Measurements from ENCODE around the gene RASSF1.

The RASSF1 gene

DNA sequence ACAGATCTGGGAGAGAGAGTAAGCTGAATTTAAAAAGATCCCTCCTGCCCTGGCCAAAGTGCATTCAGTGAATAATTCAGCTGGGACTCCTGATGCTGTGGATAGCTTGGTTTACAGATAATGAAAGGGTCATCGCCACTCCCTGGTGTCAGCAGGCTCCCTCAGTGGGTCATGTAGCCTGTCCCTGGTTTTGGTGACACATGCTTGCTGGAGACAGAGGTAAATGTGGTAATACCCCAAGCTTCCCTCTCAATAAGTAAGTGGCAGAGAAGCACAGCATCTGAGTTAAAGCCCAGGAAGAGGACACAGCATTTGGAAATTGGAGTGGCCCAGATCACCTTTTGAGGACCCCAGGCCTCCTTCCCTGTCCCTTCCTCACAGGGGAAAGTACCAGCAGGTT, 16.8 kb upstream of the RASSF1 start:
- H3K9ac ChIP-seq: peak overlapping the region; percentile 91 to 99 (median 93)
- H3K4me2 ChIP-seq: peak overlapping the region; percentile 92 to 100 (median 99)

GRCh38 chr3:50356553-50356952, 15.9 kb upstream of the RASSF1 start:
- Histone ChIP-seq H3K4me3 (peak overlapping the region; percentile 72 to 96 (median 82)), H3K4me1 (peaks cover 40 to 74% (median 67%) of the 10 kb centered on the region in 10 experiments), H3K4me2 (peak overlapping the region; percentile 92 to 100 (median 99)), H3K9me3 (replicated peaks in 1 of 11) (no peaks in the 10 kb centered on the region), H4K20me1 (peaks cover 60 to 76% (median 74%) of the 10 kb centered on the region in 11 experiments), H3K27ac (peak overlapping the region in 5 of 11 experiments; percentile 8 to 96 (median 91); a peak in 5 of 22 replicates), H3K27me3 (no peaks in the 10 kb centered on the region), H3K36me3 (peaks cover 42 to 69% (median 58%) of the 10 kb centered on the region in 11 experiments), H3K9ac (peak overlapping the region; percentile 91 to 99 (median 93); a peak in 20 of 22 replicates)
- TF ChIP-seq Cebpa-rat (IDR thresholded peaks at IDR 0.05): no peak

More for the DNA sequence above, 16.8 kb upstream of the RASSF1 start:
- peaks cover 42 to 73% (median 61%) of the 10 kb centered on the region in 10 experiments for H3K4me1 ChIP-seq
- peaks cover 42 to 60% (median 51%) of the 10 kb centered on the region in 11 experiments for H3K36me3 ChIP-seq
- H3K4me3 ChIP-seq: peak overlapping the region; percentile 72 to 96 (median 82)
- no peak for TF ChIP-seq Cebpa-rat (IDR thresholded peaks at IDR 0.05)
- H3K27me3 ChIP-seq: no peaks in the 10 kb centered on the region
- peaks cover 59 to 67% (median 65%) of the 10 kb centered on the region in 11 experiments for H4K20me1 ChIP-seq
- H3K27ac ChIP-seq: peak overlapping the region in 9 of 11 experiments; percentile 6 to 96 (median 47); a peak in 14 of 22 replicates
- H3K9me3 ChIP-seq (replicated peaks in 1 of 11): no peaks in the 10 kb centered on the region

- Histone ChIP-seq H3K4me2 (peak overlapping the region; percentile 92 to 100 (median 99)), H3K4me3 (peak overlapping the region; percentile 72 to 96 (median 82); a peak in 19 of 20 replicates), H4K20me1 (peaks cover 64 to 82% (median 80%) of the 10 kb centered on the region in 11 experiments), H3K36me3 (peaks cover 42 to 72% (median 60%) of the 10 kb centered on the region in 11 experiments), H3K27ac (peak overlapping the region in 5 of 11 experiments; percentile 8 to 96 (median 18); a peak in 5 of 22 replicates), H3K9me3 (replicated peaks in 1 of 11) (no peaks in the 10 kb centered on the region), H3K9ac (peak overlapping the region; percentile 91 to 99 (median 93); a peak in 19 of 22 replicates), H3K4me1 (peaks cover 46 to 78% (median 72%) of the 10 kb centered on the region in 10 experiments), H3K27me3 (no peaks in the 10 kb centered on the region)
- no peak for TF ChIP-seq Cebpa-rat (IDR thresholded peaks at IDR 0.05)
Measured at GRCh38 chr3:50355829-50356552, 15.4 kb upstream of the RASSF1 start.

DNA sequence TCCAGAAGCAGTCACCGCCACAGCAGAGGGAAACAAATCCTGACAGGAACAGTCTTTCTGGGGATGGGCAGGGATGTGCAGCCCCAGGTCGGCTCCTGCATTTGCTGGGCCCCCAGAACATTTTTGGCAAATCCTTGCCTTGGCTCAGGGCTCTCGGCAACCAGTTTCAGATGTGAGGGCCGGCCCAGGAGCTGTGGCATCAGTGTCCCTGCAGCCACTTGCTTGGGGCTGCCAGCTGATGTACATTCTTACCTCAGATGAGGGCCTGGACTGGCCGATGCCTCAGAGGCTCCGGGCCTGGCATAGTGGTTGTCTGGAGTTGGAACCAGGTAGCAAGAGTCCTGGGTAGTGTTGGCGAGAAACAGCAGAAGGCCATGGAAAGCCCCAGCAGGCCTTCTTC, 14.2 kb upstream of the RASSF1 start:
- Histone ChIP-seq H3K9me3 (replicated peaks in 1 of 11) (no peaks in the 10 kb centered on the region), H3K4me3 (no peak overlapping the region), H4K20me1 (peaks cover 64 to 82% (median 80%) of the 10 kb centered on the region in 11 experiments), H3K4me1 (peaks cover 53 to 85% (median 77%) of the 10 kb centered on the region in 10 experiments), H3K4me2 (peak overlapping the region in 6 of 11 experiments; percentile 97 to 100 (median 100); a peak in 9 of 22 replicates), H3K27me3 (no peaks in the 10 kb centered on the region), H3K27ac (peak overlapping the region in 2 of 11 experiments; percentile 22 to 31; a peak in 4 of 22 replicates), H3K9ac (peak overlapping the region in 6 of 11 experiments; percentile 14 to 99 (median 94); a peak in 2 of 22 replicates), H3K36me3 (peaks cover 42 to 72% (median 60%) of the 10 kb centered on the region in 11 experiments)
- TF ChIP-seq Cebpa-rat (IDR thresholded peaks at IDR 0.05): no peak

DNA sequence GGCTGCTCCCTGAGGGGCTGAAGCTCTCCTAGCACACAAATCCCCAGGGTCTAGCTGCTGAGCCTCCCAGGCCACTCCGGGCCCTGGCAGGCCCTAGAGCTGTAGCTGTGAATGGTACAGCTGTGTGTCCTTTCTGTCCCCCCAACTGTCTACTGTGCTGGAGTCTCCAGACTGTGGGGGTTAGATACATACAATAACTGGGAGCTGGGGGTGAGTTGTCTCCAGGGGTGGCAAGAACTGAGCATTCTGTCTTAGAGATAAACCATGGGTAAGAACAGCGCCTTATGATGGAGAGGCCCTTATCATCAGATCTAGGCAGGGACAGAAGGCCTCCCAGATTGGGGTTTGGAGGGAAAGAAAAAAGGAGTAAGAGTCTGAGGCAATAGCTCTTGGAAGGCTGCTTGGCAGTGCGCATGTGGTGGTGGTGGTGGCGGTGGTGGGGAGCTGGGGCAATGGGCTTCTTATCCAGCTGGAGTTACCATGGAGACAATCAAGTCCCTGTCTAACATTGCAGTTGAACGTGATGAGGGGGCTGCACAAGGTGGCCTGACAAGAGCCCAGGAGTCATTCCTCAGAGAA, 13.6 kb upstream of the RASSF1 start:
- peak overlapping the region in 2 of 11 experiments; percentile 66 to 87; a peak in 2 of 22 replicates for H3K27ac ChIP-seq
- H3K9me3 ChIP-seq (replicated peaks in 1 of 11): no peaks in the 10 kb centered on the region
- H4K20me1 ChIP-seq: peaks cover 64 to 87% (median 80%) of the 10 kb centered on the region in 11 experiments
- H3K4me3 ChIP-seq: no peak overlapping the region
- peak overlapping the region in 8 of 11 experiments; percentile 3 to 91 (median 50); a peak in 9 of 22 replicates for H3K9ac ChIP-seq
- H3K4me1 ChIP-seq: peaks cover 59 to 91% (median 80%) of the 10 kb centered on the region in 10 experiments
- no peaks in the 10 kb centered on the region for H3K27me3 ChIP-seq
- peaks cover 42 to 73% (median 60%) of the 10 kb centered on the region in 11 experiments for H3K36me3 ChIP-seq
- H3K4me2 ChIP-seq: peak overlapping the region in 3 of 11 experiments; percentile 54 to 99 (median 99); a peak in 7 of 22 replicates
- no peak for TF ChIP-seq Cebpa-rat (IDR thresholded peaks at IDR 0.05)

DNA sequence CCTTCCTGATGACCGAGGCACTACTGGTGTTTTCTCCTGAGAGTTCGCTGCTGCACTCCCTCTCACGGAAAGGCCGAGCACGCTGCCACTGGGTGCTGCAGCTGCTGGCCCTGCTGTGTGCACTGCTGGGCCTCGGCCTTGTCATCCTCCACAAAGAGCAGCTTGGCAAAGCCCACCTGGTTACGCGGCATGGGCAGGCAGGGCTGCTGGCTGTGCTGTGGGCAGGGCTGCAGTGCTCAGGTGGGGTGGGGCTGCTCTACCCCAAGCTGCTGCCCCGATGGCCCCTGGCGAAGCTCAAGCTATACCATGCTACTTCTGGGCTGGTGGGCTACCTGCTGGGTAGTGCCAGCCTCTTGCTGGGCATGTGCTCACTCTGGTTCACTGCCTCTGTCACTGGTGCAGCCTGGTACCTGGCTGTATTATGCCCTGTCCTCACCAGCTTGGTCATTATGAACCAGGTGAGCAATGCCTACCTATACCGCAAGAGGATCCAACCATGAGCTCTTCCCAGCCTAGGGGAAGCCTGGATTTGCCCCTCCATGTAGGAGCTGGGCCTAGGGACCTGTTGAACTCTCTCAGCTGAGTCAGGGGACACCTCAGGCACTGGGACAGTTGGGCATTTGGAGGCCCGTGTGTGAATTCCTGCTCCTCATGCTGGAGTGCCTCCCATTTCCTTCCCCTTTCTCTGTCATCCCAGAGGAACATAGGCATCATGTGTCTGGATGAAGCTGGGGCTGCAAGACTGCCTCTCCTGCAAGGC, 12.8 kb upstream of the RASSF1 start:
- peaks cover 62 to 87% (median 74%) of the 10 kb centered on the region in 11 experiments for H4K20me1 ChIP-seq
- peak overlapping the region in 10 of 11 experiments; percentile 18 to 55 (median 46); a peak in 14 of 22 replicates for H3K9ac ChIP-seq
- no peak overlapping the region; a peak in 1 of 20 replicates for H3K4me3 ChIP-seq
- peaks cover 42 to 81% (median 68%) of the 10 kb centered on the region in 11 experiments for H3K36me3 ChIP-seq
- H3K4me2 ChIP-seq: peak overlapping the region in 5 of 11 experiments; percentile 15 to 99 (median 97); a peak in 9 of 22 replicates
- no peaks in the 10 kb centered on the region for H3K27me3 ChIP-seq
- no peaks in the 10 kb centered on the region for H3K9me3 ChIP-seq (replicated peaks in 1 of 11)
- H3K4me1 ChIP-seq: peaks cover 59 to 95% (median 82%) of the 10 kb centered on the region in 10 experiments
- no peak for TF ChIP-seq Cebpa-rat (IDR thresholded peaks at IDR 0.05)
- peak overlapping the region in 9 of 11 experiments; percentile 11 to 87 (median 39); a peak in 15 of 22 replicates for H3K27ac ChIP-seq

- H3K4me3 ChIP-seq: no peak overlapping the region; a peak in 1 of 20 replicates
- no peaks in the 10 kb centered on the region for H3K27me3 ChIP-seq
- peak overlapping the region in 9 of 11 experiments; percentile 18 to 53 (median 45); a peak in 9 of 22 replicates for H3K9ac ChIP-seq
- H3K36me3 ChIP-seq: peaks cover 42 to 81% (median 72%) of the 10 kb centered on the region in 11 experiments
- H3K4me1 ChIP-seq: peaks cover 53 to 95% (median 78%) of the 10 kb centered on the region in 10 experiments
- H3K4me2 ChIP-seq: peak overlapping the region in 5 of 11 experiments; percentile 97 to 99 (median 99); a peak in 9 of 22 replicates
- peak overlapping the region in 8 of 11 experiments; percentile 30 to 87 (median 45); a peak in 12 of 22 replicates for H3K27ac ChIP-seq
- no peak for TF ChIP-seq Cebpa-rat (IDR thresholded peaks at IDR 0.05)
- no peaks in the 10 kb centered on the region for H3K9me3 ChIP-seq (replicated peaks in 1 of 11)
- H4K20me1 ChIP-seq: peaks cover 55 to 81% (median 67%) of the 10 kb centered on the region in 11 experiments
Measured at GRCh38 chr3:50352781-50353180, 12.1 kb upstream of the RASSF1 start.

- peak overlapping the region; percentile 82 to 91 (median 86); a peak in 21 of 22 replicates for H3K9ac ChIP-seq
- peak overlapping the region; percentile 60 to 82 (median 72) for H3K4me3 ChIP-seq
- peaks cover 0 to 2% (median 0%) of the 10 kb centered on the region in 11 experiments; a peak in 4 of 22 replicates for H3K27me3 ChIP-seq
- TF ChIP-seq Cebpa-rat (IDR thresholded peaks at IDR 0.05): no peak
- peak overlapping the region; percentile 95 to 99 (median 98) for H3K4me2 ChIP-seq
- no peaks in the 10 kb centered on the region for H3K9me3 ChIP-seq (replicated peaks in 1 of 11)
- peaks cover 40 to 66% (median 53%) of the 10 kb centered on the region in 11 experiments for H4K20me1 ChIP-seq
- H3K36me3 ChIP-seq: peaks cover 34 to 71% (median 63%) of the 10 kb centered on the region in 11 experiments
- H3K27ac ChIP-seq: peak overlapping the region in 10 of 11 experiments; percentile 81 to 93 (median 90); a peak in 17 of 22 replicates
- peaks cover 38 to 94% (median 74%) of the 10 kb centered on the region in 10 experiments for H3K4me1 ChIP-seq
Measured at GRCh38 chr3:50351323-50351697, 10.7 kb upstream of the RASSF1 start.

All from BLaER1 treated with 17β-estradiol and CSF1 and Interleukin-3, amounts not matched to agents 10 nM and 100 nM (cell line).